ENCODE data around the gene GSTM2. TPM values are rescaled to one million over a fixed set of nuclear protein-coding genes. Genes with fewer than 3 reads are reported as not detected.

The GSTM2 gene
- total and polyA plus RNA-seq, 2 donors (not counting 1 experiment from before 2014, with no cell fraction given), result 42.9 to 94.4 TPM

GRCh38 chr1:109658533-109659042 lies 9.3 kb upstream of the GSTM2 start:
- Histone ChIP-seq H3K4me1 (ENCODE audit: control insufficient read depth in 2 of 2, insufficient read depth in 2 of 2, low read length in 2 of 2) (peaks cover 11 to 17% of the 10 kb centered on the region in 2 donors), H3K36me3 (replicated peaks in 1 of 2; ENCODE audit: control extremely low read depth in 1 of 2, control insufficient read depth in 1 of 2, extremely low read depth in 1 of 2, insufficient read depth in 2 of 2, low read length in 1 of 2) (peaks cover 0 to 16% of the 10 kb centered on the region in 2 experiments), H3K4me2 (replicated peaks; ENCODE audit: low read depth, low read length, poor library complexity, severe bottlenecking) (no peak overlapping the region), H3K27ac (ENCODE audit: low read length in 2 of 2) (no peak overlapping the region), H3K9me3 (ENCODE audit: control extremely low read depth in 1 of 3, control insufficient read depth in 2 of 3, insufficient read depth in 1 of 3, low read length in 2 of 3) (no peaks in the 10 kb centered on the region), H2AFZ (ENCODE audit: insufficient read depth, low read depth, low read length, poor library complexity, severe bottlenecking) (no peak overlapping the region), H4K20me1 (ENCODE audit: control insufficient read depth, insufficient read depth, low read length, poor library complexity, severe bottlenecking) (no peaks in the 10 kb centered on the region), H3K79me2 (ENCODE audit: control insufficient read depth, insufficient read depth, low read length) (no peaks in the 10 kb centered on the region), H3K27me3 (replicated peaks in 1 of 4; ENCODE audit: control extremely low read depth in 1 of 4, control insufficient read depth in 3 of 4, insufficient read depth in 4 of 4, low read length in 3 of 4) (no peaks in the 10 kb centered on the region), H3K9ac (ENCODE audit: low read length) (no peak overlapping the region), H3K4me3 (ENCODE audit: control extremely low read depth in 1 of 5, extremely low read depth in 1 of 5, insufficient read depth in 1 of 5, low read depth in 2 of 5, low read length in 4 of 5) (no peak overlapping the region)
- H3K9me3 Mint-ChIP-seq (ENCODE audit: insufficient read depth), result no peaks in the 10 kb centered on the region
- peaks cover 24% of the 10 kb centered on the region for H3K4me1 Mint-ChIP-seq
- intact Hi-C loops (cut with micrococcal nuclease), result loop anchor here (10.0 kb wide), 1 partner anchor 174 kb away; the partner anchor contains the start of gene ATXN7L2
- H3K27ac Mint-ChIP-seq, result no peak overlapping the region
- ChIA-PET CTCF (interaction anchor here (1.0 to 5.8 kb wide), 2 partner anchors 17 to 116 kb away, joined by 3 to 42 read pairs; no protein-coding TSS in a partner anchor), POLR2A (no interaction called here)
- ATAC-seq (ENCODE audit: low read depth), result no peak
- DNase-seq, result no peak
- TF ChIP-seq EZH2 (IDR thresholded peaks at IDR 0.05; ENCODE audit: borderline replicate concordance, insufficient read depth, low read depth, low read length, poor library complexity, severe bottlenecking), result no peak
- no peak for TF ChIP-seq CTCF (IDR thresholded peaks at IDR 0.05)
- 59% methylated on average over 2 of the region's 3 CpGs for WGBS (ENCODE audit: insufficient coverage)
- H3K27me3 Mint-ChIP-seq, result no peaks in the 10 kb centered on the region
- H3K4me3 Mint-ChIP-seq, result no peak overlapping the region

GRCh38 chr1:109659145-109659544 lies 8.7 kb upstream of the GSTM2 start:
- DNase-seq (no peak), ATAC-seq (ENCODE audit: low read depth) (no peak)
- Histone ChIP-seq H3K9me3 (ENCODE audit: control extremely low read depth in 1 of 3, control insufficient read depth in 2 of 3, insufficient read depth in 1 of 3, low read length in 2 of 3) (no peaks in the 10 kb centered on the region), H2AFZ (ENCODE audit: insufficient read depth, low read depth, low read length, poor library complexity, severe bottlenecking) (no peak overlapping the region), H3K27me3 (replicated peaks in 1 of 4; ENCODE audit: control extremely low read depth in 1 of 4, control insufficient read depth in 3 of 4, insufficient read depth in 4 of 4, low read length in 3 of 4) (no peaks in the 10 kb centered on the region), H3K4me2 (replicated peaks; ENCODE audit: low read depth, low read length, poor library complexity, severe bottlenecking) (no peak overlapping the region), H3K36me3 (replicated peaks in 1 of 2; ENCODE audit: control extremely low read depth in 1 of 2, control insufficient read depth in 1 of 2, extremely low read depth in 1 of 2, insufficient read depth in 2 of 2, low read length in 1 of 2) (peaks cover 0 to 16% of the 10 kb centered on the region in 2 experiments), H3K79me2 (ENCODE audit: control insufficient read depth, insufficient read depth, low read length) (no peaks in the 10 kb centered on the region), H3K4me1 (ENCODE audit: control insufficient read depth in 2 of 2, insufficient read depth in 2 of 2, low read length in 2 of 2) (peaks cover 11 to 17% of the 10 kb centered on the region in 2 donors), H3K27ac (ENCODE audit: low read length in 2 of 2) (no peak overlapping the region), H4K20me1 (ENCODE audit: control insufficient read depth, insufficient read depth, low read length, poor library complexity, severe bottlenecking) (no peaks in the 10 kb centered on the region), H3K9ac (ENCODE audit: low read length) (no peak overlapping the region), H3K4me3 (ENCODE audit: control extremely low read depth in 1 of 5, extremely low read depth in 1 of 5, insufficient read depth in 1 of 5, low read depth in 2 of 5, low read length in 4 of 5) (no peak overlapping the region)
- intact Hi-C loops (cut with micrococcal nuclease), result loop anchor here (10.0 kb wide), 1 partner anchor 174 kb away; the partner anchor contains the start of gene ATXN7L2
- ChIA-PET CTCF (interaction anchor here (5.8 kb wide), 1 partner anchor 18 kb away, joined by 42 read pairs; no protein-coding TSS in a partner anchor), POLR2A (no interaction called here)
- no peak overlapping the region for H3K27ac Mint-ChIP-seq
- WGBS (ENCODE audit: insufficient coverage), result 100% methylated on average over 1 of the region's 2 CpGs
- no peaks in the 10 kb centered on the region for H3K9me3 Mint-ChIP-seq (ENCODE audit: insufficient read depth)
- peaks cover 26% of the 10 kb centered on the region for H3K4me1 Mint-ChIP-seq
- no peak for TF ChIP-seq EZH2 (IDR thresholded peaks at IDR 0.05; ENCODE audit: borderline replicate concordance, insufficient read depth, low read depth, low read length, poor library complexity, severe bottlenecking)
- TF ChIP-seq CTCF (IDR thresholded peaks at IDR 0.05), result no peak
- H3K27me3 Mint-ChIP-seq, result no peaks in the 10 kb centered on the region
- H3K4me3 Mint-ChIP-seq, result no peak overlapping the region
